Astrocyte of the spinal cord (primary cell): ENCODE measurements around the gene CLUH.

Source experiments
- DNase-seq: peaks from one replicate; pipeline ENCODE4 v3.0.0; 2011; ENCODE audit warnings: low read depth, low spot score
- H3K4me3 ChIP-seq: 2 replicates; pipeline ENCODE4 v1.5.1; 2011; ENCODE audit warnings: low read depth, mild to moderate bottlenecking, low read length, moderate library complexity
- CTCF ChIP-seq: IDR thresholded peaks from 2 replicates; pipeline ENCODE4 v1.5.1; 2012; ENCODE audit warnings: low read depth, mild to moderate bottlenecking, low read length, inconsistent platforms
- in situ Hi-C: cut with HindIII; loops from 2 replicates; pipeline ENCODE4 v1.10.0; 2017; ENCODE audit warnings: low sequenced_read_pairs

CLUH gene

GRCh38 chr17:2722611-2723010 lies 11.0 kb upstream of the CLUH start:
- in situ Hi-C loops, result no loop called here
- no peak for DNase-seq
- TF ChIP-seq CTCF, result no peak
- H3K4me3 ChIP-seq, result no peak overlapping the region

GRCh38 chr17:2721603-2722002 lies 10.0 kb upstream of the CLUH start:
- DNase-seq, result no peak
- H3K4me3 ChIP-seq, result no peak overlapping the region
- TF ChIP-seq CTCF, result no peak
- in situ Hi-C loops, result no loop called here

- in situ Hi-C loops, result no loop called here
- no peak for DNase-seq
- no peak overlapping the region for H3K4me3 ChIP-seq
- no peak for TF ChIP-seq CTCF
Measured at GRCh38 chr17:2719861-2720260, 8.3 kb upstream of the CLUH start.

GRCh38 chr17:2718150-2718938 lies 6.8 kb upstream of the CLUH start:
- no peak for DNase-seq
- TF ChIP-seq CTCF, result no peak
- H3K4me3 ChIP-seq, result no peak overlapping the region
- in situ Hi-C loops, result no loop called here

- DNase-seq, result no peak
- TF ChIP-seq CTCF, result no peak
- in situ Hi-C loops, result no loop called here
- H3K4me3 ChIP-seq, result no peak overlapping the region
Measured at GRCh38 chr17:2716649-2717048, 5.1 kb upstream of the CLUH start.

DNA sequence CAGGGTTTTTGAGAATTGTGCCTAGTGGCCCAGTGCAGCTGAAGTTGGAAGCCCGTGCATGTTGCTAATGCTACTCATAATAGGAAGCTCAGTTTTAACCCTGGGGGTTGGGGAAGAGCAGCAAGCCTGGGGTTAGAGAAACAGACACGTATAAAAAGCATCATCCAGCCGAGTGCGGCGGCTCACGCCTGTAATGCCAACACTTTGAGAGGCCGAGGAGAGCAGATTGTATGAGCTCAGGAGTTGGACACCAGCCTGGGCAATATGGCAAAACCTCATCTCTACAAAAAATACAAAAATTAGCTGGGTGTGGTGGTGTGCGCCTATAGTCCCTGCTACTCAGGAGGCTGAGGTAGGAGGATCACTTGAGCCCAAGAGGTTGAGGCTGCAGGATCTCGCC lies 2.3 kb upstream of the CLUH start:
- no peak overlapping the region for H3K4me3 ChIP-seq
- in situ Hi-C loops, result no loop called here
- no peak for DNase-seq
- no peak for TF ChIP-seq CTCF
